ENCODE results near the gene STAT3.

Gene STAT3

GRCh38 chr17:42289611-42290181, 98.5 kb downstream of the STAT3 start:
- DNase-seq: no peak

GRCh38 chr17:42288803-42289610, 99.2 kb downstream of the STAT3 start:
- DNase-seq: no peak

GRCh38 chr17:42287977-42288802, 100.1 kb downstream of the STAT3 start, which contains the start of gene STAT5A:
Gene STAT5A (plus strand): TSS chr17:42288498. CDS start chr17:42289412, 914 bp downstream.
- DNase-seq: peak; percentile 67

- DNase-seq: no peak
These were observed 100.8 kb downstream of the STAT3 start for GRCh38 chr17:42287305-42287976.

GRCh38 chr17:42286411-42287221, 101.6 kb downstream of the STAT3 start:
- no peak for DNase-seq

GRCh38 chr17:42285346-42286050, 102.7 kb downstream of the STAT3 start:
- DNase-seq: no peak

GRCh38 chr17:42284566-42284965, 103.7 kb downstream of the STAT3 start:
- no peak for DNase-seq

- DNase-seq: no peak
These were observed 104.2 kb downstream of the STAT3 start for GRCh38 chr17:42284024-42284369.

- DNase-seq: no peak
These were observed 104.8 kb downstream of the STAT3 start for GRCh38 chr17:42283241-42284023.

- DNase-seq: no peak
These were observed 105.7 kb downstream of the STAT3 start for GRCh38 chr17:42282478-42283080.

GRCh38 chr17:42281571-42282096, 106.6 kb downstream of the STAT3 start:
- no peak for DNase-seq

GRCh38 chr17:42279776-42280630, 108.2 kb downstream of the STAT3 start:
- no peak for DNase-seq

- DNase-seq: no peak
These were observed 110.9 kb downstream of the STAT3 start for GRCh38 chr17:42277342-42277712.

GRCh38 chr17:42276609-42277341, 111.5 kb downstream of the STAT3 start:
- DNase-seq: peak; percentile 86

GRCh38 chr17:42276359-42276608, 112.0 kb downstream of the STAT3 start, which contains the start of gene STAT5B:
Gene STAT5B (minus strand): TSS chr17:42276391. CDS start chr17:42232127, 44,264 bp downstream.
- no peak for DNase-seq

- peak; percentile 84 for DNase-seq
These were observed 112.5 kb downstream of the STAT3 start for GRCh38 chr17:42275527-42276358.

GRCh38 chr17:42274812-42275526, 113.3 kb downstream of the STAT3 start:
- DNase-seq: no peak
